GM19099 (cell line): Measurements from ENCODE around the gene RGSL1.

Source experiments
- POLR2A ChIP-seq: IDR thresholded peaks from 3 replicates; pipeline ENCODE4 v1.6.1; 2011; ENCODE audit warnings: low read depth; ENCODE audit not compliant: insufficient read length; ENCODE audit errors: extremely low read depth

RGSL1 gene

GRCh38 chr1:182430263-182431068 lies 19.5 kb upstream of the RGSL1 start:
- no peak for TF ChIP-seq POLR2A

GRCh38 chr1:182431278-182431677 lies 18.7 kb upstream of the RGSL1 start:
- no peak for TF ChIP-seq POLR2A

- TF ChIP-seq POLR2A: no peak
Observed at GRCh38 chr1:182433580-182433979, 16.4 kb upstream of the RGSL1 start.

- TF ChIP-seq POLR2A: no peak
Observed at GRCh38 chr1:182438326-182438725, 11.6 kb upstream of the RGSL1 start.

GRCh38 chr1:182441719-182442118 lies 8.2 kb upstream of the RGSL1 start:
- TF ChIP-seq POLR2A: no peak

- TF ChIP-seq POLR2A: no peak
Observed at GRCh38 chr1:182442333-182442732, 7.6 kb upstream of the RGSL1 start.

- no peak for TF ChIP-seq POLR2A
Observed at GRCh38 chr1:182444497-182444896, 5.4 kb upstream of the RGSL1 start.

- TF ChIP-seq POLR2A: no peak
Observed at GRCh38 chr1:182446033-182446669, 3.8 kb upstream of the RGSL1 start.

GRCh38 chr1:182447660-182448059 lies 2.3 kb upstream of the RGSL1 start:
- no peak for TF ChIP-seq POLR2A

GRCh38 chr1:182453631-182454030 lies 3.7 kb downstream of the RGSL1 start:
- no peak for TF ChIP-seq POLR2A

- no peak for TF ChIP-seq POLR2A
Observed at GRCh38 chr1:182457844-182458243, 7.9 kb downstream of the RGSL1 start.

GRCh38 chr1:182459949-182460348 lies 10.0 kb downstream of the RGSL1 start:
- no peak for TF ChIP-seq POLR2A

- TF ChIP-seq POLR2A: no peak
Observed at GRCh38 chr1:182460550-182460951, 10.6 kb downstream of the RGSL1 start.

GRCh38 chr1:182473556-182473955 lies 23.6 kb downstream of the RGSL1 start:
- no peak for TF ChIP-seq POLR2A

- TF ChIP-seq POLR2A: no peak
Observed at GRCh38 chr1:182476625-182477024, 26.7 kb downstream of the RGSL1 start.

- TF ChIP-seq POLR2A: no peak
Observed at GRCh38 chr1:182478238-182478637, 28.3 kb downstream of the RGSL1 start.
